SK-N-DZ (cell line): ENCODE results near the gene CCS.
"Not testable (repeated sequence)": the region's sequence is repeated elsewhere in the genome, so short reads cannot be mapped to it uniquely, and the experiment has no call there.

Source experiments
- DNase-seq: peaks from one replicate; pipeline ENCODE4 v3.0.0-alpha.2; 2015; ENCODE audit warnings: low spot score

The CCS gene

DNA sequence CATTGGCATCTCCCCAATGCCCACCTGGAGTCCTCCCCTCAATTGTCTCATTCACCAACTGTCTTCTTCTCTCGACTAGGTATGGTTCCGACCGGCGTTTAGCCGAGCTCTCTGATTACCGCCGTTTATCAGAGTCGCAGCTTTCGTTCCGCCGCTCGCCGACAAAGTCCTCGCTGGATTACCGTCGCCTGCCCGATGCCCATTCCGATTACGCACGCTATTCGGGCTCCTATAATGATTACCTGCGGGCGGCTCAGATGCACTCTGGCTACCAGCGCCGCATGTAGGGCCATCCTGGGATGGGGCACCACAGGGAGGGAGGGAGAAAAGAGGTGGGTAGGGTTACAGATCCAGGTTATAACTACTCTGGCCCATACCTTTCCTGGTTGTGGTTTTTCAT is 33.4 kb downstream of the CCS start:
- DNase-seq = no peak

- DNase-seq = no peak
These were observed 33.9 kb downstream of the CCS start for GRCh38 chr11:66626926-66627325.

DNA sequence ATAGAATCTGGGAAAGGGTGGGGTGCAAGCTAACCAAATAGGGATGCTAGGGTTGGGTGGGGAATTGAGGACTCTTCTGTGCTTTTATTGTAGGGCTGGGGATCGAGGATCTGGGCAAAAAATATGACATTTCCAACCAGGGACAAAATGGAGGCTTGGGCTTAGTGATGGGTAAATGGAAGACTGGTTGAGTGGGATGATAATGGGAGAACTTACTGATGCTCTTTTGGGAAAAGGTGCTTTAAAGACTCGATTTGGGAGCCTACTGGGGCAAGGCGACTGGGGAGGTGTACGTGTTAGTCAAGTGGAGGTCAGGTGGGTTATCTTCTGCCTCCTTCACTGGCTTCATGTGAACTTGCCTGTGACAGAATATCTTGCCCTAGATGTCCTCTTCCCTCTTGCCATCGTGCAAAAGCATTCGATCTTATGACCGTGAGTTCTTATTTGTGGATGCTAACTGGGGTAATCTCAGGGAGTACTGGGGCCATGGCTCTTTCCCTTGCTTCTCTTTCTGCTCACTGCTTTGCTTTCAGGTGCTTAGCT is 35.1 kb downstream of the CCS start:
- DNase-seq = no peak

GRCh38 chr11:66629356-66629755 is 36.4 kb downstream of the CCS start:
- DNase-seq = no peak

DNA sequence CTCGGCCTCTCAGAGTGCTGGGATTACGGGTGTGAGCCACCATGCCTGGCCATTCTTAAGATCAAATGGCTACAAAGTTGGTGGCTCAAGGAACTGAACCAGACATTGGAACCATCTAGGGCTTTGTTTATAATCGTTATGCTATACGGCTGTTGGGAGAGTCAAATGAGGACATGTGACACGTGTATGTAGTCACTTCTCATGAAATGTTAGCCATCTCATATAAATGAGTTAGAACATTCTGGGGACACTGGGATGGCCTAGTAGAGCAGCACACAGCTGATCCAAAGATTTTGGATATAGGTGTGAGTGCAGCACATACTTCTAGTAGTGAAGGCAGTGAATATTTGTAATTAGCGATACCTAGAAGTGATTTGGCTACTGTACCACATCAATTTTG is 38.9 kb downstream of the CCS start:
- no peak for DNase-seq

GRCh38 chr11:66632952-66633351 is 40.0 kb downstream of the CCS start:
- no peak for DNase-seq

- DNase-seq = no peak
These were observed 43.4 kb downstream of the CCS start for GRCh38 chr11:66636411-66636810.

DNA sequence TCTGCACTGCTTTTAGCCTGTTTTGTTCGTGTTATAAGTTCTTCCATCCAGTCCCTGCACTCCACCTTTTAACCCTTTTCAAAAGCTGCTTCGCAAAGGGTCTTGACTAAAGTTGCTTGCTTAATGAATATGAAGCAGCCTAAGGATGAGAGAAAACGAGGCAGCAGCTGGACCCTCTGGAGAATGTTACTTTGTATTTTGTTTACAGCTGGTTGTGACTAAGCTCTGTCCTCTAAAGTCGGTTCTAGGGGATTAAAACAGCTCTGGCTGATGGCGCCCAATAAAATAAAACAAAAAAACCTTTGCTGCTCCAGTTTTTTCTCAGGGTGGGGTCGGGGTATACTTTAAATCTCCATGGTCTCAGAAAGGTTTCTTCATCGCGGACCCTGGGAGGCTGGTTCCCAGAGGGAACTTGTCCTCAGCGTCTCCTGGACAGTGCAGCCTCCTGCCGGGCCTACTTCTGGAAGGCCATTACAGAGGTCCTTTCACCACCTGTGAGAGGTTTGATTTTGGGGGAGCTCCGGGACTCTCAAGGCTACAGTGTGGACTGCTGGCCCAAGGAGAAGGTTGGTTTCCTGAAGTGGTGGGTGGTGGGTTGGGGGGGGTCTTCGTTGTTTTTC is 44.7 kb downstream of the CCS start:
- DNase-seq = peak; percentile 18

DNA sequence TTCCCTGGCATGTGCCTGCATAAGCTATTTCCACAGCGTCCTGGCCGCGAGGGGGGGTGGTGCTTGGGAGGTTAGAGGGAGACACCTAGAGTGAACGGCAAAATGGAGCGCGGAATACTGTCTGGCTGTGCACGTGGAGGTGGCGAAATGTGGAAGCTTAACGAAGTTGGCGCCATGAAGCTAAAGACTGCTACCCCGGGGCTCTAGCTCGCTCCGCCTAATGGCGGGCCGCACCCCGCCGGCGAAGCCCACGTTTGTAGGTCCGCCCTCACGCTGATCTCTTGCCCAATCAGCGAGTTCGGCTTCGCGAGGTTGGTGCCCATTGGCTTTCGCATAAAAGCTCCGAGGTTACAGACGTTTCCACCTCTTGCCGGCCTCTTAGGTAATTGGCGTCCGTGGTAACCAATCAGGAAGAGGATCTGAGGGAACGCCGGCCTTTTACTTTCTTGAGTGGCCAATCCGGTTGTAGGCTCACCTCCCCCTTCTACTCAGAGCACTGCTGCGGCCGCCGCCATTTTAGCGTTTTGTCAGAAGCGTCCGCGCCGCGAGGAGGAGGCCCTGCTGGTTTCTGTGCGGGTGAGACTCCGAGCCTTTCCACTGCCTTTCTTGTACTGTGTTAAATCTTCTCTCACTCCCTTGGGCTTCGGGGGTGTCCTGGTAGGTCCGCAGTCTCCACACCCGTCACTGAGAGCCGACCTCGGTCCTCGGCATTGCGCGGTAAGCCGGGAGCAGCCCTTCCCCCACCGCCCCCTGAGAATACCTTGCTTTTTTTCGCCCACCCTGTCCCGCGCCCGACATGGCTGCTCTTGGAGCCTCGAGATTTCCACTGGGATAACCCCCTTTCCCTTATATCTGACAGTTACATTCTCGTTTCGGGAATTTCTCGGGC is 45.4 kb downstream of the CCS start, which contains the start of gene RBM4:
Gene RBM4 (plus strand): TSS at position 527 of the 889 bp plus-strand sequence. CDS start 1,009 bp downstream, outside the sequence.
- peak; percentile 100 for DNase-seq

DNA sequence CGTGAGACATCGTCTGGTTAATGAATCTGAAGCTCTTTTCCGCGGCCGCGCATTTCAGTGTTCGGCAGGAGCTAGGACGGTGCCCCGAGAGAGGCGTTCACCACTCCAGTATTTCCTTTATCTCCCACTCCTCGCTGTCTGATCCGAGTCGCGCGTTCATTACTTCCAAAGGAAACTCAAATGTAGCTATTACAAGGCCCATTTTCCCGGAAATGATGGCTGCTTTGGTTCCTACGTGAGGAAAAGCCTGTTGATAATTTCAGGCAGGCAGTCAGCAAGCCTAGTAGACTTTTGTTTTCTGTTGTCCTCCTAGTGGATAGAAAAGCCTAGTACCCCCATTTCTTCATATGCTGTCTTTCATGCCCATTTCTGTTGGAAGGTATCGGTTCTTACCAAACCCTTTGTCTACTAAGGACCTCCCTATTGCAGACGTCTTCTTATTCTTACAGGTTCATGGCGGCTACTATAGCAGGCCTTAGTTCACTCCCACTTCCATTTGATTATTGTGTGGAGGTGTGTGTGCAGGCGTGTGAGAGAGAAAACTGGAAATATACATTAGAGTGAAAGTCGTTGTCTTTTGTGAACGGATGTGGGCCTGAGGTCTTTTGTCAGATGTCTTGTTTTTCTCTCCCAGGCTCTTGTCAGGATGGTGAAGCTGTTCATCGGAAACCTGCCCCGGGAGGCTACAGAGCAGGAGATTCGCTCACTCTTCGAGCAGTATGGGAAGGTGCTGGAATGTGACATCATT is 46.3 kb downstream of the CCS start:
- DNase-seq = peak; percentile 15

GRCh38 chr11:66639814-66640340 is 46.9 kb downstream of the CCS start:
- not testable (repeated sequence) for DNase-seq

DNA sequence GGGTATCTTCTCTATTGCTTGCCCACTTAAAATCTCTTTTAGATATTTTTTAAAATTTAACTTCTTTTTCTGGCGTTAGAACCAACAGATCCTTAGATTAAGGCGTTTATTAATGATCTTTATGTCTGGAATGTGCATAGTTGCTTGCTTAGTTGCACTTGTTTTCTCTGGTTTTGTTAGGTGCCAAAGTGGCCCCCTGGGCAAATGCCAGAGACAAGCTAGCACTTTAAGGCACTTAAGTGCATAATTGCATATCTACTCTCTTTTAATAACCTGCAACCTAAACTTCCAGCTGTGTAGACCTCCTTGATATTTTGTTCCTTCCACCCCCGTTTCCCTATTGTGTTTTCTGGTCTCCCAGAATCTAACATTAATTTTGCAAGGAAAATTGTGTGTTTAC is 48.8 kb downstream of the CCS start:
- no peak for DNase-seq

DNA sequence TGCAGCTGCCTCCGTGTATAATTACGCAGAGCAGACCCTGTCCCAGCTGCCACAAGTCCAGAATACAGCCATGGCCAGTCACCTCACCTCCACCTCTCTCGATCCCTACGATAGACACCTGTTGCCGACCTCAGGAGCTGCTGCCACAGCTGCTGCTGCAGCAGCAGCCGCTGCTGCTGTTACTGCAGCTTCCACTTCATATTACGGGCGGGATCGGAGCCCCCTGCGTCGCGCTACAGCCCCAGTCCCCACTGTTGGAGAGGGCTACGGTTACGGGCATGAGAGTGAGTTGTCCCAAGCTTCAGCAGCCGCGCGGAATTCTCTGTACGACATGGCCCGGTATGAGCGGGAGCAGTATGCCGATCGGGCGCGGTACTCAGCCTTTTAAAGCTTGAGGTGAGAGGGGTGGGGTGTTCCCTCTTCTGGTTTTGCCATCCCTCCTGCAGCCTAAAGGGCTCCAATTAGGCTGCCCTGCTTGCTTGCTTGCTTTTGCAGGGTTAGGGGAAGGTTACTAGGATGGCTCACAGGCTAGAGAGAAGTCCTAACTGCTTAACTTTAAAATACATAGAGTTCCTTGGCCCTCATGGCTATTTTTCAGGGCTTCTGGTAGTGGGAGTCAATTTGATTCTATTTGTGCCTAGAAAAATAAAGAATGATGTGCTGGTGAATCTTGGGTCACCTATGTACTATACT is 50.9 kb downstream of the CCS start:
- no peak for DNase-seq

DNA sequence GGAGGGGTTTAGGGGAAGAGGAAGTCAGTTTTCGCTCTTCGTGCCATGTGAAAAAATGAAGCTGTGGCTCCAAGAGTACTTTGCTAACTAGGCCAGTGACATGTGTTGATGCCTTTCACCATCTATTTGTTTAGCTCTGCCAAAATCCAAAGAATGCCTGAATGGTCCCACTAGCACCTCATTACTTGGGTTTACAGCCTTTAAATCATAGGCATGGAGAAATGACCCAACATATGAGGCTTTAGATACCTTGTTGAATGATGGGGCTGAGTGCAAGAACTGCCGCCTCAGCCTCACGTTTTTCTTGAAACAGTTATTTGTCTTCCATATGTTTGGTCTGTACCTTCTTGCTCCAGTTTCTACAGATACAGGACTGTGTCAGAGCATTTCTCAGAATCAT is 53.8 kb downstream of the CCS start:
- DNase-seq = no peak

- DNase-seq = no peak
These were observed 56.9 kb downstream of the CCS start for GRCh38 chr11:66649903-66650302.

DNA sequence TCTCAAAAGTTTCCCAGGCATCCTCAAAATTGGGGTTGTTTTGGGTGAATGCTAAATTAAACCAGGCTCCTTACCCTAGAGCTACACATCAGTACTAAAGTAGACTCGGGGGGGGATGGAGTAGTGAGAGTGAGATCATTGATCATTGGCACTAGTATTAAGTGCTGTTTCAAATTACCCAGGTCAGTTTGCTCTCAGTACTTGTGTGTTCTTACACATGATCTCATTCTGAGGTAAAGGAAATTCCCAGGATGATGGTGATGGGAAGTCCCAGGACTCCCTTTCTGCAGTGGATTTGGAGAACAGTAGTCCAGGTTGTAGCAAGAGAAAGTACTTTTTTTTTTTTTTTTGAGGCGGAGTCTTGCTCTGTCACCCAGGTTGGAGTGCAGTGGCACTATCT is 58.0 kb downstream of the CCS start:
- DNase-seq = no peak

DNA sequence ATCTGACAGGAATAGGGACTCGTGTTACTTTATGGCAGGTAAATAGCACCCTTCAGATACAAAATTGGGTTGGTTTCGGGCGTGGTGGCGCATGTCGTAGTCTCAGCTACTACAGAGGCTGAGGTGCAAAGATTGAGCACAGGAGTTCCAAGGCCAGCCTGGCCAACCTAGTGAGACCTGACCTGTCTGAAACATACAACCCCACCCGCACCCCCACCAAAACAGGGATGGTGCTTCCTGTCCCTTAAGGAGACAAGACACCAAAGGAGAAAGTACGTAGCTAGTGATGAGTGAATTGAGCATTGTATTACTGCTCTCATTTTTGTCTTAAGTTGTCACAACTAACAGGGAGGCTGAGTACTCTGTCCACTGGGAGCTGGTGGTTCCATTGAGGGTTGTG is 59.7 kb downstream of the CCS start:
- no peak for DNase-seq

DNA sequence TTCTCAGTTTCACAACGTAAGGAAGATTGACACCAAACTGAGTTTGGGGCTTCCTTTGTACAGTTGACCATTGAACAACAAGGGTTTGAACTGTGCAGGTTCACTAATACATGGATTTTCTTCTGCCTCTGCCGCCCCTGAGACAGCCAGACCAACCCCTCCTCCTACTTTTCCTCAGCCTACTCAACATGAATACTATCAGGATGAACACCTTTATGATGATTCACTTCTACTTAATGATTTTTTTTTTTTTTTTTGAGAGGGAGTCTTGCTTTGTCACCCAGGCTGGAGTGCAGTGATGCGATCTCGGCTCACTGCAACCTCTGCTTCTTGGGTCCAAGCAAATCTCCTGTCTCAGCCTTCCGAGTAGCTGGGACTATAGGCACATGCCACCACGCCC is 60.1 kb downstream of the CCS start:
- DNase-seq = no peak
